SK-N-SH treated with all-trans-retinoic acid at 6 μM for 48 hours (cell line): ENCODE measurements around the gene HS3ST3B1.

Experiments used
- ATAC-seq: fragments of 200-7000 bp; cut with Tn5 transposase; 3 replicates; pipeline ENCODE4 v1.9.1; 2020; ENCODE audit warnings: mild to moderate bottlenecking, moderate library complexity
- ARNTL ChIP-seq: fragments of 450-650 bp; formaldehyde crosslinking; IDR thresholded peaks from 2 replicates; pipeline ENCODE4 v1.5.0; 2020; ENCODE audit warnings: low read depth, mild to moderate bottlenecking, moderate library complexity, borderline replicate concordance
- BACH2 ChIP-seq: fragments of 250-450 bp; sonication (Bioruptor Pico); IDR thresholded peaks from 2 replicates; pipeline ENCODE4 v1.9.0; 2021; ENCODE audit warnings: mild to moderate bottlenecking, borderline replicate concordance
- CREB5 ChIP-seq: fragments of 250-450 bp; sonication (Bioruptor Pico); IDR thresholded peaks from 2 replicates; pipeline ENCODE4 v1.5.1; 2020; ENCODE audit warnings: low read depth, mild to moderate bottlenecking, moderate library complexity
- CSDC2 ChIP-seq: fragments of 250-450 bp; sonication (Bioruptor Pico); IDR thresholded peaks from 2 replicates; pipeline ENCODE4 v1.5.0; 2020; ENCODE audit warnings: mild to moderate bottlenecking, moderate library complexity
- ESRRG ChIP-seq: fragments of 250-450 bp; sonication (Bioruptor Pico); IDR thresholded peaks from 2 replicates; pipeline ENCODE4 v1.6.1; 2021; ENCODE audit warnings: mild to moderate bottlenecking
- GLIS3 ChIP-seq: fragments of 250-450 bp; sonication (Bioruptor Pico); IDR thresholded peaks from 2 replicates; pipeline ENCODE4 v1.5.0; 2020; ENCODE audit warnings: mild to moderate bottlenecking, moderate library complexity
- ISL1 ChIP-seq: fragments of 250-450 bp; sonication (Bioruptor Pico); IDR thresholded peaks from 2 replicates; pipeline ENCODE4 v2.1.2; 2022; ENCODE audit warnings: mild to moderate bottlenecking, moderate library complexity
- OSR1 ChIP-seq: fragments of 250-450 bp; sonication (Bioruptor Pico); IDR thresholded peaks from 2 replicates; pipeline ENCODE4 v1.8.0; 2022; ENCODE audit warnings: moderate library complexity, mild to moderate bottlenecking, inconsistent platforms
- PATZ1 ChIP-seq: fragments of 250-450 bp; sonication (Bioruptor Pico); IDR thresholded peaks from 2 replicates; pipeline ENCODE4 v1.8.0; 2020; ENCODE audit warnings: mild to moderate bottlenecking, moderate library complexity, borderline replicate concordance
- PPARA ChIP-seq: fragments of 250-450 bp; sonication (Bioruptor Pico); IDR thresholded peaks from 2 replicates; pipeline ENCODE4 v1.5.0; 2020; ENCODE audit warnings: mild to moderate bottlenecking, borderline replicate concordance
- RARB ChIP-seq: fragments of 250-450 bp; sonication (Bioruptor Pico); IDR thresholded peaks from 2 replicates; pipeline ENCODE4 v1.8.0; 2021; ENCODE audit warnings: mild to moderate bottlenecking, moderate library complexity
- SNAI2 ChIP-seq: fragments of 250-450 bp; sonication (Bioruptor Pico); IDR thresholded peaks from 2 replicates; pipeline ENCODE4 v1.5.0; 2020; ENCODE audit warnings: mild to moderate bottlenecking, moderate library complexity
- TCF4 ChIP-seq: fragments of 250-450 bp; sonication (Bioruptor Pico); IDR thresholded peaks from 2 replicates; pipeline ENCODE4 v1.8.0; 2021; ENCODE audit warnings: mild to moderate bottlenecking, moderate library complexity, borderline replicate concordance
- ZC3H10 ChIP-seq: fragments of 250-450 bp; sonication (Bioruptor Pico); IDR thresholded peaks from 2 replicates; pipeline ENCODE4 v1.5.1; 2021; ENCODE audit warnings: mild to moderate bottlenecking, moderate library complexity
- ZFP3 ChIP-seq: fragments of 250-450 bp; sonication (Bioruptor Pico); IDR thresholded peaks from 2 replicates; pipeline ENCODE4 v1.5.0; 2020; ENCODE audit warnings: mild to moderate bottlenecking, moderate library complexity
- ZNF565 ChIP-seq: fragments of 450-650 bp; formaldehyde crosslinking; conservative IDR thresholded peaks from 2 replicates; pipeline ENCODE4 v1.5.0; 2020; ENCODE audit warnings: low read depth, mild to moderate bottlenecking, moderate library complexity
- ZNF70 ChIP-seq: fragments of 450-650 bp; formaldehyde crosslinking; IDR thresholded peaks from 2 replicates; pipeline ENCODE4 v1.5.0; 2020; ENCODE audit warnings: mild to moderate bottlenecking, moderate library complexity
- ZNF8 ChIP-seq: fragments of 450-650 bp; formaldehyde crosslinking; IDR thresholded peaks from 2 replicates; pipeline ENCODE4 v1.5.0; 2020; ENCODE audit warnings: mild to moderate bottlenecking, moderate library complexity
- TF ChIP-seq, protein P1 (sequence below): fragments of 250-450 bp; sonication (Bioruptor Pico); IDR thresholded peaks from 2 replicates; pipeline ENCODE4 v1.5.0; 2020; ENCODE audit warnings: mild to moderate bottlenecking, moderate library complexity
- TF ChIP-seq, protein P2 (sequence below): fragments of 250-450 bp; sonication (Bioruptor Pico); IDR thresholded peaks from 2 replicates; pipeline ENCODE4 v1.8.0; 2021; ENCODE audit warnings: low read depth, mild to moderate bottlenecking, moderate library complexity, borderline replicate concordance

HS3ST3B1 gene

GRCh38 chr17:14303343-14304221 lies 2.7 kb downstream of the HS3ST3B1 start:
- no peak for ATAC-seq
- TF ChIP-seq ZC3H10 (CRISPR knock-in tag) (no peak), CREB5 (CRISPR knock-in tag) (no peak), ARNTL (CRISPR knock-in tag) (no peak), ZFP3 (CRISPR knock-in tag) (no peak), OSR1 (CRISPR knock-in tag) (no peak), ZNF8 (CRISPR knock-in tag) (no peak), PATZ1 (CRISPR knock-in tag) (no peak), CSDC2 (CRISPR knock-in tag) (no peak), BACH2 (CRISPR knock-in tag) (no peak), ZNF565 (CRISPR knock-in tag) (no peak), ZNF70 (no peak), PPARA (CRISPR knock-in tag) (no peak), SNAI2 (CRISPR knock-in tag) (no peak), ISL1 (CRISPR knock-in tag) (no peak), TCF4 (no peak), RARB (CRISPR knock-in tag) (no peak), ESRRG (CRISPR knock-in tag) (no peak)
- TF ChIP-seq, protein P1, sequence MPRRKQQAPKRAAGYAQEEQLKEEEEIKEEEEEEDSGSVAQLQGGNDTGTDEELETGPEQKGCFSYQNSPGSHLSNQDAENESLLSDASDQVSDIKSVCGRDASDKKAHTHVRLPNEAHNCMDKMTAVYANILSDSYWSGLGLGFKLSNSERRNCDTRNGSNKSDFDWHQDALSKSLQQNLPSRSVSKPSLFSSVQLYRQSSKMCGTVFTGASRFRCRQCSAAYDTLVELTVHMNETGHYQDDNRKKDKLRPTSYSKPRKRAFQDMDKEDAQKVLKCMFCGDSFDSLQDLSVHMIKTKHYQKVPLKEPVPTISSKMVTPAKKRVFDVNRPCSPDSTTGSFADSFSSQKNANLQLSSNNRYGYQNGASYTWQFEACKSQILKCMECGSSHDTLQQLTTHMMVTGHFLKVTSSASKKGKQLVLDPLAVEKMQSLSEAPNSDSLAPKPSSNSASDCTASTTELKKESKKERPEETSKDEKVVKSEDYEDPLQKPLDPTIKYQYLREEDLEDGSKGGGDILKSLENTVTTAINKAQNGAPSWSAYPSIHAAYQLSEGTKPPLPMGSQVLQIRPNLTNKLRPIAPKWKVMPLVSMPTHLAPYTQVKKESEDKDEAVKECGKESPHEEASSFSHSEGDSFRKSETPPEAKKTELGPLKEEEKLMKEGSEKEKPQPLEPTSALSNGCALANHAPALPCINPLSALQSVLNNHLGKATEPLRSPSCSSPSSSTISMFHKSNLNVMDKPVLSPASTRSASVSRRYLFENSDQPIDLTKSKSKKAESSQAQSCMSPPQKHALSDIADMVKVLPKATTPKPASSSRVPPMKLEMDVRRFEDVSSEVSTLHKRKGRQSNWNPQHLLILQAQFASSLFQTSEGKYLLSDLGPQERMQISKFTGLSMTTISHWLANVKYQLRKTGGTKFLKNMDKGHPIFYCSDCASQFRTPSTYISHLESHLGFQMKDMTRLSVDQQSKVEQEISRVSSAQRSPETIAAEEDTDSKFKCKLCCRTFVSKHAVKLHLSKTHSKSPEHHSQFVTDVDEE = no peak
- TF ChIP-seq, protein P2, sequence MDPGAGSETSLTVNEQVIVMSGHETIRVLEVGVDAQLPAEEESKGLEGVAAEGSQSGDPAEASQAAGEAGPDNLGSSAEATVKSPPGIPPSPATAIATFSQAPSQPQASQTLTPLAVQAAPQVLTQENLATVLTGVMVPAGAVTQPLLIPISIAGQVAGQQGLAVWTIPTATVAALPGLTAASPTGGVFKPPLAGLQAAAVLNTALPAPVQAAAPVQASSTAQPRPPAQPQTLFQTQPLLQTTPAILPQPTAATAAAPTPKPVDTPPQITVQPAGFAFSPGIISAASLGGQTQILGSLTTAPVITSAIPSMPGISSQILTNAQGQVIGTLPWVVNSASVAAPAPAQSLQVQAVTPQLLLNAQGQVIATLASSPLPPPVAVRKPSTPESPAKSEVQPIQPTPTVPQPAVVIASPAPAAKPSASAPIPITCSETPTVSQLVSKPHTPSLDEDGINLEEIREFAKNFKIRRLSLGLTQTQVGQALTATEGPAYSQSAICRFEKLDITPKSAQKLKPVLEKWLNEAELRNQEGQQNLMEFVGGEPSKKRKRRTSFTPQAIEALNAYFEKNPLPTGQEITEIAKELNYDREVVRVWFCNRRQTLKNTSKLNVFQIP (CRISPR knock-in tag) = no peak

DNA sequence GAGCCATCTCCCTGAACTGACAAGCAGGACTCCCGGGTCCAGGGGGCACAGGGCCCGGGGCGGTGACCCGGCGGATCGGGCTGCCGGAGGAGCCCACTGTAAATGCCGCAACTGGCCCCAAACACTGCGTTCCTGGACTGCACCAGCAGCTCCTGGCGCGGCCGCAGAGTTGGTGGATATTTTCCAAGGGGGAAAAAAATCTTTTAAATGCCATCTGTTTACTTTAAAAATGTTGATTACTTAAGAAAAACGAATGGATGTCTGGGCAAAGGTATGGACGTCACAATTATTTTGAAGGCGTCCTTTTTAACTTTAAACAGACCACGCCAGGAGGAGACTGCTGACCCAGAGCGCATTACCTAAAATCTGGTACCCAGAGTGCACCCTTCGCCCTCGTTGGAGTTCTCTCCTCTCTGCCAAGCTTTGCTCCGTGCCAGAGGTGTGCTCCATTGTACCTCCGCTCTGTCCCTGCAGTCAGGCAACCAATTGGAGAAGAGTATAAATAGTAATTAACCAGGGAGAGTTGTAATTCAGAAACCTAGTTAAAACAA lies 3.4 kb downstream of the HS3ST3B1 start:
- no peak for TF ChIP-seq RARB (CRISPR knock-in tag)
- TF ChIP-seq ZNF70 = no peak
- TF ChIP-seq ESRRG (CRISPR knock-in tag) = no peak
- no peak for TF ChIP-seq ZNF8 (CRISPR knock-in tag)
- TF ChIP-seq CREB5 (CRISPR knock-in tag) = no peak
- TF ChIP-seq ISL1 (CRISPR knock-in tag) = no peak
- TF ChIP-seq ARNTL (CRISPR knock-in tag) = no peak
- no peak for TF ChIP-seq SNAI2 (CRISPR knock-in tag)
- TF ChIP-seq GLIS3 (CRISPR knock-in tag) = no peak
- TF ChIP-seq PATZ1 (CRISPR knock-in tag) = no peak
- TF ChIP-seq ZNF565 (CRISPR knock-in tag) = no peak
- TF ChIP-seq, protein P1 = no peak
- ATAC-seq = no peak
